HG02763 (cell line): ENCODE data around the gene MRPL21.

ENCODE experiments used
- ATAC-seq: cut with Tn5 transposase; IDR thresholded peaks from one replicate; pipeline ENCODE4 v1.9.1; 2021; ENCODE audit warnings: mild to moderate bottlenecking, moderate library complexity; ENCODE audit not compliant: unreplicated experiment

The MRPL21 gene

DNA sequence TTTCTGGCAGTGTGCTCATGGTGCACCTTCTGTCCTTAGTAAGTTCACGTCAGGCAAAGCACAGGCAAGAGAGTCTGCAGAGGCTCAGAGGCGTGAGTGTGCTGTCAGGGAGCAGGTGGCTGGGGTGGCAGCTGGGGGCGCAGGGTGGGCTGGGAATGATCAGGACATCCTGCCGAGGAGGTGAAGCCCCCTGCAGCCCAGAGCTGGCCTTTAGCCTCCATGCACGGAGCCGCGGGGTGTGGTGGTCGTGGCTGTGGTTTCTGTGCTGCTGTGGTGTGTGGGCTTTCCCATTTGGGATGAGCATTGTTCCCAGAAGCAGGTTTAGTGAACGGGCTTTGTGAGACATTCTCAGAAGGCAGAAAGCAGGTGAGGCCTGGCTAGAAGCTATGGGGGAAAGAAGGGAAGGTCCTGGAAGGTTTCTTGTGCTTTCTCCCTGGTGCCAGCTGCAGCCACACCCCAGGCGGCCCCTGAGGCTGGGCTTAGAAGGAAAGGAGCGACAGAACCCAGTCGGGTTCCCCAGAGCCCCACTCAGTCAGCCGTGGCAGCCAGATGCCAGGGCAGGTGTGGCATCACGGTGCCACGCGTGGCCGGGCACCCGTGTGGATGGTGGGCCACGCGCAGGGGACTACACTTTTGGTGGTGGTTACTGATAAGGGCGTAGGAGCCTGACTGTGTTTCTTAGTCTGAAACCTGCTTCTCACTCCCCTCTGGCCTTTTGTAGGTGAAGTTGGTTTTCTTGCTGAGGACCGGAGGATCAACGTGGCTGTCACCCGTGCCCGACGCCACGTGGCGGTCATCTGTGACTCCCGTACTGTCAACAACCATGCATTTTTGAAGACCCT, 32.1 kb upstream of the MRPL21 start:
- no peak for ATAC-seq

DNA sequence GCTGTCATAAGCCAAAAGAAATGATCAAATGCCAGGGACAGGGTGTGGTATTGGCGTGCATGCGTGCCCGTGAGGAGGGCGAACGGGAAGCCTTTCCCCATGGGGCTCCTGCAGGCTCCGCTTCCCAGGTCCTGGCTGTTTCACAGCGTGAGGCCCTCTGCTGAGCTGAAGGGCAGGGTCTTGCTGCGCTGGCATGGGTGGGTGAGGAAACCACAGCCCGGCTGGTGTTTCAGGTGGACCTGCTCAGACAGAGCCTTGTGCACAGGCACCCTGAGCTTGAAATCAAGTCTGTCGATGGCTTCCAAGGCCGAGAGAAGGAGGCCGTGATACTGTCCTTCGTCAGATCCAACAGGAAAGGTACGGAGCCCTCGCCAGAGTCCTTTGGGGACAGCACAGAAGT, 31.4 kb upstream of the MRPL21 start:
- no peak for ATAC-seq

DNA sequence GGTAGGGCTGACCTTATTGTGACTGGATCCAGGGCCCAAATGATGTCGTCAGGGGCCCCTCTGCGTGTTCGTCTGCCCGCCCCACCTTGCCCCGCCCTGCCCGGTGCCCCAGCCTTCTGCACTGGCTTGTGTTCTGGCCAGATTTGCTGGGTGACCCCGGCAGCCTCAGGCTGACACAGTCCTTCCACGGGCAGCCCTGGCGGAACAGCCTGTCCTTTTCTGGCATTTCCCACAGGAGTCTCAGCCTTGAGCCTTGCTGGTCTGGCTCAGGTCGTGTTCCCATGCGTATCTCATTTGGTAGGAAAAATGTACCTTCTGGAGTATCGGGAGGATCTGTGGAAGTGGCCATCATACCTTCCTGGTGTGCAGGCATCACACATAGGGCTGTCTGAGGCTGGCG, 31.0 kb upstream of the MRPL21 start:
- ATAC-seq, result no peak

DNA sequence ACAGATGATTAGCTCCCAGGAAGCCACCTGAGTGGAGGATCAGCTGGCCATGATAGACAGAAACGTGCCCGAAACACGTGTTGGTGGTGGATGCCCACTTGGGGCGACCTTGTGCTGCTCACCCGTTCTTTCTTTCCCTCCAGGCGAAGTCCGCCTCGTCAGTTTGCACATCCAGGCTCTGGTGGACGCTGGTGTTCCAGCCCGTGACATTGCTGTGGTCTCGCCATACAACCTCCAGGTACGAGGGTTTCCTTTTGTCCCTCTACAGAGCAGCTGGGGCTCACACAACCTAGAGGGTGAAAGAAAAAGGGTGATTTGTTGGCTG, 30.7 kb upstream of the MRPL21 start:
- no peak for ATAC-seq

DNA sequence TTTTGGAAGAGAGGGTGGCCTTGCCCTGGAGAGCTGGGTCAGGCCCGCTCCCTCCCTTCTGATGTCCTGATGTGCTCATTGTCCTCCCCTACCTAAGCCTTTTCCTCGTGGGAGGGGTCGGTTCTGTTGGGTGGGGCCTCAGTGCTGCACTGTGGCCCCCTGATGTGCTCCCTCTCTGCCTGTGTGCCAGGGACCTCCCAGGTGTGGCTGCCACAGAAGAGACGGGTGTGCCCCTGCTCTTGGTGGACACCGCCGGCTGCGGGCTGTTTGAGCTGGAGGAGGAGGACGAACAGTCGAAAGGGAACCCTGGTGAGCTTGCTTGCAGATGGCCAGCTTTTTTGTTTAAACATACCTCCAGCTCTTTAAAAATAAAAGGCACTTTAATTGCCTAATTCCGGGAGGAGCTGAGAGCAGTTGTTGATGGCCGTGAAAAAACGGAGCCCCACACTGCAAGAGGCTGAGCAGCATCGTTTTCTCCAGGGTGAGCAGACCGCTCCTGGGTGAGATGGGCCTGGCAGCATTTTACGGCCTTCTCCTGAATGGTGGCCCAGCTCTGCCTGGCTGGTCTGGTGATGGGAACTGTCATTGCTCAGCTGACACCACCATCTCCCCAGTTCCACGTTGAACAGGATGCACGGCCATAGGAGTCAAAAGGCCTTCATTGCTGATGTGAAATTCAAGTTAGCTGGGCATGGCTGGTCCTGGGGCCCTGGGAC, 30.1 kb upstream of the MRPL21 start:
- ATAC-seq, result no peak

DNA sequence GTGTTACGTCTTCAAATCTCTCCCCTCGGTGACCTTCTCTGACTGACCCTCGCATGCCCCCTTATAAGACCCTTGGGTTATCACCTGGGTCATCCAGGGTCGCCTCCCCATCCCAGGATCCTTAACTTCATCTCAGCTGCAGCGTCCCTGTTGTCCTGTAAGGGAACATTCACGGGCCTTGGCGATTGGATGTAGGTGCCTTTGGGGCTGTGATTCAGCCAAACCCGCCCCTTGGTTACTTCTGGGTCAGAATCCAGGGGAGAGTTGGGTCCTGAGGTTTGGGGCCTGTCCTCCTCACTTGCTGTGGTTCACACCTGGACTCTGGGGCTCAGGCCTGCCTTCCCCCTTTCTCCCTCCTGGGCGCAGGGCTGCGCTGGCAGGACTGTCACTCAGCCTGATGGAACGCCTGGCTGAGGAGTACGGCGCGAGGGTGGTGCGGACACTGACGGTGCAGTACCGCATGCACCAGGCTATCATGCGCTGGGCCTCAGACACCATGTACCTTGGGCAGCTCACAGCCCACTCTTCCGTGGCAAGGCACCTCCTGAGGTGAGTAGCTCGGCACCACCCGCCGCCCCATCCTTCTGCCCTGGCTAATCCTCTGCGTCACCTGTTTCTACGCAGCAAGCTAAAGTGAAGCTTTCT, 29.4 kb upstream of the MRPL21 start:
- ATAC-seq, result no peak

DNA sequence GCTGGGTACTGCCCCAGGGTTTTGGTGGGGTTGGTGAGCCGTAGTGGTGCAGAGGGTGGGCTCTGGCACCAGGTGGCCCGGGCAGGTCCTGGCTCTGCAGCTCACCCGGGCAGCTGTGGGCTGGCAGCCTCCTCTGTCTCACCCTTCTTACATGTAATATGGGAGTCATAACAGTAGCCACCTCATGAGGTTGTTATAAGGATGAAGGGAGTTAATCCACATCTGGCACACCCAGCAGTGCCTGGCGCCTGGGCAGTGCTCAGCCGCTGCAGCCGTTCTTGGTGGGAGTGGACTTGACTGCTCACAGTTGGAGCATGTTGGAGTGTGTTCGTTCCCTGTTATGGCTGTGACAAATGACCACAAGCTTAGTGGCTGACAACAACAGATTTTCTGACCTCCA, 28.7 kb upstream of the MRPL21 start:
- ATAC-seq, result no peak

DNA sequence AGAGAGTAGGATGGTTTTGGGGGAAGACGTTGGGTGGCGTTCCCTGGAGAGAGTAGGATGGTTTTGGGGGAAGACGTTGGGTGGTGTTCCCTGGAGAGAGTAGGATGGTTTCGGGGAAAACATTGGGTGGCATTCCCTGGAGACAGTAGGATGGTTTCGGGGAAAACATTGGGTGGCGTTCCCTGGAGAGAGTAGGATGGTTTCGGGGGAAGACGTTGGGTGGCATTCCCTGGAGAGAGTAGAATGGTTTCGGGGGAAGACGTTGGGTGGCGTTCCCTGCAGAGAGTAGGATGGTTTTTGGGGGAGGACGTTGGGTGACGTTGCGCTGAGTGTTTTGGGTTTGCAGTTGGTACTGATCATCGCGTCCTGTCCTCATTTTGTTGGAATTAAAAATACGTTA, 28.3 kb upstream of the MRPL21 start:
- ATAC-seq, result no peak

DNA sequence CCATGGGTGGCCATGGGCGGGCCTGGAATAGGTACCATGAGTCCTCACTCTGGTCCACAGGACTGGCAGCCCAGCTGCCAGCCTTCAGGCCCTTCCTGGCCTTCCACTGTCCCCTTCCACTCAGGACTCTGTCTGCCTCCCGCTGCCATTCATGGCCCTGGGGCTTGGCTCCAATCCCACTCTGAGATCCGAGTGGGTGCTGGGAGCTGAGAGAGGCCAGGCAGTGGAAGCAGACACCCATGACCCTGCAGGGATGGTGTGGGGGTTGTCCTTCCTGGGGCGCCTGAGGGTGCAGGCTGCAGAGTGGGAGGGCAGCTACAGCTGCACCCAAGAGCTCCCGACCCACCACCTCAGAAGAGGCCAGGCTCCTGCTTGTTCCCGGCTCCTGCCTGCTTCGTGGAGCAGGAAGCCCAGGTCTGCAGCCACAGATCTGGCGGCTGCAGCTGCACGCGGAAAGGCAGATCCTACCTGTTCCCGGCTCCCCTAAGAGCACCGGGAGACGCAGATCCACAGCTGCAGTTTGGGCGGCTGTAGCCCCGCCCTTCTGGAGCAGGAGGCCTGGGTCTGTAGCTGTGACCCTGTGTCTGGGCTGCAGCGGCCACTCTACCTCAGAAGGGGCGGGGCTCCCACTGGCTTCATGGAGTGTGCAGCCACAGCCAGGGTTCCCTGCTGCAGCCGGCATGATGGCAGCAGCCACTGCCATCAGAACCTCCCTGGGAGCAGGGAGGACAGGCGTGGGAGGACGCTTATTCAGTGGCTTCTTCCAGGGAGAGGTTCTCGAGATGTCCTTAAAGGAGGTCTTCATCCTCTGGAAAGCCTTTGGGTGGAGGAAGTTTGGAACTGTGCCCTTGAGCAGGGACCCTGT, 27.6 kb upstream of the MRPL21 start:
- no peak for ATAC-seq

DNA sequence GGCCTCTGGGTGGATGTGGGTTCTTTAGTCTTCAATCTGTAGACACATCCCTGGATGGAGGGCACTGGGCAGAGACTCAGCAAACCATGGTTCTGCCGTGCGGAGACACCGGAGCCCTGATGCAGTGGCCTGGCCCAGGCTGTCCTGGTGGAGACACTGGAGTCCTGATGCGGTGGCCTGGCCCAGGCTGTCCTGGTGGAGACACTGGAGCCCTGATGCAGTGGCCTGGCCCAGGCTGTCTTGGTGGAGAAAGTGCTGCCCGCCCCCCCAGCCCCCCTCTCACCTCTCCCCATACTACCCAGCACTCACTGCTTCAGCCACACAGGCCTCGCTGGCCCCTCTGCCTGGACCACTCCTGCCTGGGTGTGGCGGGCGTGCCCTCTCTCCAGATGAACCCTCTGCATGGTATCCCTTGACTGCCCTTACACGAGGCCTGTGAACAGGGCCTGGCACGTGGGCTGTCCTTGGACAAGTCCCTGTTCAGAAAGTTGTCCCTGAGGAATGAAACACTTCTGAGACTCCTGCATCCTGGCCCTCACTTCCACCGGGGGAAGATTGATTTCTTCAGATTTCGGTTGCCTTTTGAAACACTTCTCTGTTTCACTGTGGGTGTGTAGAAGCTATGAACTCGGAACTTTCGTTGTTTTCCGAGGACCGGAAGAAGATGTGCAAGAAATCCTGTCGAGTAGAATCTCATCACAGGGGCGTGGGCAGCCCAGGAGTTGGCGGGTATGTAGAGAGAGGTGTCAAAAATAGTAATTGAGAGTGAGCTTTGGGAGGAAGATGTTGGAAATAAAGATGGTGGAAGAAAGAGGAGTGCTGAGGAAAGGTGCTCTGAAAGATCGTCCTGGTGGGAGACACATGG, 26.3 kb upstream of the MRPL21 start:
- no peak for ATAC-seq

DNA sequence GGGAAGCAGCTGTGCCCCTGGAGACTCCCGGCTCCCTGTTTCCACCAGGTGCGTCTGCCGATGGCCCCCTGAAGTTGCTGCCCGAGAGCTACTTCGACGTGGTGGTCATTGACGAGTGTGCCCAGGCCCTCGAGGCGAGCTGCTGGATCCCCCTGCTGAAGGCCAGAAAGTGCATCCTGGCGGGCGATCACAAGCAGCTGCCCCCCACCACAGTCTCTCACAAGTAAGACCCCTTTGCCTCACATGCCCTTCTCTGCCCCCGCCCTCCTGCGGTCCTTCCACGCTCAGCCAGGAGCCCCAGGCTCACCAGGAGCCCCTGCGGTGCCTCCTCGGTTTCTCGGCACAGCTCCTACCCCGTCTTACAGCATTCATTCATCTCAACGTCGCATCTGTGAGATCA, 25.5 kb upstream of the MRPL21 start:
- no peak for ATAC-seq

DNA sequence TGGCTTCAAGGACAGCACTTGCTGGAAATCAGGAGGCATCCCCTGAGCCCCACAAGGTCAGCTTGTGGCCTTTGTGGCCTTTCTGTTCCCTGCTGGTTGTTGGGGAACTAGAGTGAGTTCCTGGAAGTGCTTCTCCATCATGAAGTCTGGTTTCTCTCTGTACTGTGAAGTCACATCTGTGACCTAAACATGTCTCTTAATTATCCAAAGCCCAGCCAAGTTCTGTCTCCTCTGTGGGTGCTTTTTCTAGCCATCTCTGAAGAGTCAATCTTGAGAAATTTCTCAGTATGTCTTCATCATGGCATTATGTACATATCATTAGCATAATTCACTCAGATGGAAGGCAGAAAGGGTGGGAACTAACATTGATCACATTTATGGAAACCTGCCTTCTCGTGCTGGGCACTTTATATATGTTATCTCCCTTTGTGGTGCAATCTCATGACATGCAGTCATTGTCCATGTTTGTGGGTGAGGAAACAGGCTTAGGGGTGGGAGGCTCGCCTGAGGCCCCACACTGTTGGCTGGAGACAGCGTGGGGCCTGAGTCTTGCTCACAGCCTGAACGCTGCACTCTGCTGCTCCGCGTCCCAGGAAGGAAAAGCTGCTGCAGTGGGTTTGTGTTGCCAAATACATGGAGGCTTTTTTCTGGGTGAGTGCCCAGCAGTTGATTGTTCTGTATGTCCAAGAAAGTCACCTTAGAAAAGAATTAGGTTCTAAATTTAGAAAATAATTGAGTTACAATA, 24.7 kb upstream of the MRPL21 start:
- no peak for ATAC-seq

DNA sequence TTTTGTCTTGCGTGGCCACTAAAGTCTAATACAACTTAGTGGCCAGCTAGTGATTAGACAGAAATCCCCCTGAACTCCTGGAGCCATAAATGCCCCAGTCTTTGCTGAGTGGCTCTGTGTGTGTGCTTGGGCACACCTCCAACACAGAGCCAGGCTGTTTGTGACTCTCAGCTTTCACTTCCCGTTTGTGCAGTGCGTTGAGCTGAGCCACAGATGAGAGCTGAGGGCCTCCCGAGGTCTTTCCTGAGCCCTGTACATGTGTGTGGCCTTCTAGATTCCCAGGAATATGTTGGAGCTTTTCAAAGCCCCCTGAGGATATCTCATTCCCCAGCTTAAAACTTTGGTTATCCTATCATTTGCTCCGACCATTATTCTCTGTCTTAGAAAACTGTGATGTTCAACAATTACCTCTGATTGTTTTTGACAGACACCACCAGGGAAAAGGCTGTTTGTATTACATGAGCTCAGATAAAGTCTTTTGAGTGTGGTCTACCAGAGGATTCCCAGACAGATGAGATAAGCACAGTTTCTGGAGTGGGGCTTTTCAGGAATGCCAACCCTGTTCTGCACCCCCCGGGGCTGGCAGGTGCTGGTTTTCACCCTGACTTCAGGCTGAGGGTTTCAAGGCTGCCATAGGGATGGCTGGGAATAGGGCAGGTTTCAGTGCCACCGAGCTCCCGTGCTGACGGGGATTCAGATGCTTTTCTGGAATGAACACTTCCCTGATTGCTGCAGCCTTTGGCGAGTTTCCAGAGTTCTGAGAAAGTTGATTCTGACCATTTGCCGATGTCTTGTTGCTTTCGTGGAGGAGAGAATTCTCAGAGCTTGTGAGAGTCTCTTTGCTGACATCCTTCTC, 23.9 kb upstream of the MRPL21 start:
- ATAC-seq, result no peak

DNA sequence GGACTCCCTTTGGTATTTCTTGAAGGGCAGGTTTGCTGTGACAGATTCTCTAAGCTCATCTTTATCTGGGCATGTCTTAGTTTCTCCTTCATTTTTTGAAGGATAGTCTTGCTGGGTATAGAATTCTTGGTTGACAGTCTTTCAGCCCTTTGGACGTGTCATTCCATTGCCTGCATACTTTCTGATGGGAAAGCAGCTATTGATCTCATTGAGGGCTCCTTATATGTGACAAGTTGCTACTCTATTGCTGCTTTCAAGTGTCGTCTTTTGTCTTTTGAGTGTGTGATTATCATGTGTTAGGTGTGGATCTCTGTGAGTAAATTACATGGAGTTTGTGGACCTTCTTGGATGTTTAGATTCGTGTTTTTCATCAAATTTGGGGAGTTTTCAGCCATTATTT, 22.0 kb upstream of the MRPL21 start:
- ATAC-seq, result no peak

DNA sequence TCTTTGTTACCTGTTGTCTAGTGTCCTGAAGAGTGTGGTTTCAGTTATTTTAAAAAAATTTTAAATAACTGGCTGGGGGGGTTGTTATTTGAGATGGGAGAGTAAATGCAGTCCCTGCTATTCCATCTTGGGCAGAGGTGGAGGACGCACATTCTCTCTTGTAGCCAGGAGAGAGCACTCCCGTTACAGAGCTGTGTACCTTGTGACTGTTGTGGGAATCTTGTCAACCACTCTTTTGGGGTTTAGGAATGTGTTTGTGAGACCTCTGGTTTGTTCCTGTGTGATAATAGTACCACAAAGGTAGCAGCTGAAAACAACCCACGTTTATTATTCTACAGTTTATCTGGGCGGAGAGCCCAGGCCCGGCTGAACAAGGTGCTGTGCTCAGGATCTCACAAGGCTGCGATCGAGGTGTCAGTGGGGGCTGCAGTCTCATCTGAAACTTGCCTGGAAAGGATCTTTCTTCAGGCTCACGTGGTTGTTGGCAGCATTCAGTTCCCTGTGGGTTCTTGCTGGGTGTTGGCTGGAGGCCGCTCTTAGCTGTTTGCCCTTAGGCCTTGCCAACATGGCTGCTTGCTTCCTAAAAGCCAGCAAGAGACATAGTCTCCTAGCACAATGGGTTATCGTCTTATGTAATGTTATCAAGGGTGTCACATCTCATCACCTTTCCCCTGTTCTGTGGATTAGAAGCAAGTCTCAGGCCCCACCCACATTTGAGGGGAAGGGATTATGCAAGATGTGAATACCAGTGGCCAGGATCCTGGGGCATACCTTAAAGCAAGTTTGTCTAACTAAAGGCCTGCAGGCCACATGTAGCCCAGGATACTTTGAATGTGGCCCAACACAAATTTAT, 20.7 kb upstream of the MRPL21 start:
- no peak for ATAC-seq

DNA sequence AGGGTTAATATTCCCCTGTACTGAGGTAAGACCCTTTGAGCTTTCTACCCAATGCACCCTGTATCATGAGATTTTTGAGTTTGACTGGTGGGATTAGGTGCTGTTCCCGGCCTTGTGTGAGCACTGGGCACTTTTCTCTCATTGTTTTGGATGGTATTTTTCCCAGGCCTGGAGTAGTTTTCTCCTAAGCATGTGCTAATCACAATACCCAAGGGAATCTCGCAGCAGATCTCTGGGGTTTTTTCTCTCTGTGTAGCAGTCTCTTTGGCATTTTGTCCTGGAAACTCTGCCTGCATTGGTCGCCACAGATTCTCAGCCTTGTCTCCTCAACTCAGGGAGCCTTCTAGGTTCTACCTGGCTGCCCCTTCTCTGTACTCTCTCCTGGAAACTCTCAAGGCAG, 20.0 kb upstream of the MRPL21 start:
- ATAC-seq, result no peak

DNA sequence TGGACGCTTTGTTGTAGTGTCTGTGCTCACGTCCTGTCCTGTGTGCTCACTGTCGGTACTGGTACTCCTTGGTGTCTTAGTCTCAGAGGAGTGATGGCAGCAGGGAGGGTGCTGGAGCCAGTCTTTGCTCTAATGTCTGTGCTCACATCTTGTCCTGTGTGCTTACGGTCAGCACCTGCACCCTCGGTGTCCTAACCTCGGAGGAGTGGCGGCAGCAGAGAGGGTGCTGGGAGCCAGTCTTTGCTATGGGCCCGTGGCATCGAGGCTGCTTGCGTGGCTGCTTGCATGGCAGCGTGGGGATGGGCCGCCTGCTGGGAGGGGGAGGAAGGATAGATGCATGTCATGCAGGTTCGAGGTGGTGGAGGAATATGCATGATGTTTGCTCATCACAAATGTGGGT, 12.8 kb upstream of the MRPL21 start:
- no peak for ATAC-seq

DNA sequence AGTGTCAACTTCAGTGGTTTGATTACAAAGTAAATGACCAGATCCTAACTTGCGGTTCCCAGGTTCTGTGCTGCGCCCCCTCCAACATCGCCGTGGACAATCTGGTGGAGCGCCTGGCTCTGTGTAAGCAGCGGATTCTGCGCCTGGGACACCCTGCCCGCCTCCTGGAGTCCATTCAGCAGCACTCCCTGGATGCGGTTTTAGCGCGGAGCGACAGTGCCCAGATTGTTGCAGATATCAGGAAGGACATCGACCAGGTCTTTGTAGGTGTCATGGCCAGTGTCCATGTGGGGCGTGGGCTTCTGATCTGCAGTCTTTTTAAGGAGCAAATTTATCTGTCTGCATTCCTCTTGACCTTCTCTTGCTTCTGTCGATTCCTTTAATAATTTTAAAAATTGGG, 11.1 kb upstream of the MRPL21 start:
- no peak for ATAC-seq
